Breast epithelium (tissue), 3 donors: ENCODE results near the gene NSG2.

Source experiments
- CTCF ChIP-seq, 3 donors: fragments of 450-650 bp; IDR thresholded peaks; one replicate each; pipeline ENCODE4 v1.5.1; 2016 to 2017; ENCODE audit warnings: antibody characterized with exemption in 3 of 3, mild to moderate bottlenecking in 3 of 3, moderate library complexity in 3 of 3
- POLR2A ChIP-seq: fragments of 450-650 bp; IDR thresholded peaks from one replicate; pipeline ENCODE4 v1.6.1; 2016; ENCODE audit warnings: antibody characterized with exemption, mild to moderate bottlenecking, moderate library complexity

GRCh38 chr5:174154559-174154958 lies 109.1 kb downstream of the NSG2 start:
- no peak for TF ChIP-seq CTCF (IDR thresholded peaks at IDR 0.05)
- TF ChIP-seq POLR2A = no peak
